HG02870 (cell line): Measurements from ENCODE around the gene ZMYM3.

Experiments
- ATAC-seq: cut with Tn5 transposase; IDR thresholded peaks from one replicate; pipeline ENCODE4 v1.9.1; 2021; ENCODE audit warnings: mild to moderate bottlenecking, moderate library complexity; ENCODE audit not compliant: unreplicated experiment

Gene ZMYM3

GRCh38 chrX:71214604-71215337 lies 39.2 kb downstream of the ZMYM3 start:
- ATAC-seq, result no peak

- no peak for ATAC-seq
Measured at GRCh38 chrX:71214152-71214551, 39.8 kb downstream of the ZMYM3 start.

GRCh38 chrX:71212536-71212935 lies 41.4 kb downstream of the ZMYM3 start:
- ATAC-seq, result no peak

DNA sequence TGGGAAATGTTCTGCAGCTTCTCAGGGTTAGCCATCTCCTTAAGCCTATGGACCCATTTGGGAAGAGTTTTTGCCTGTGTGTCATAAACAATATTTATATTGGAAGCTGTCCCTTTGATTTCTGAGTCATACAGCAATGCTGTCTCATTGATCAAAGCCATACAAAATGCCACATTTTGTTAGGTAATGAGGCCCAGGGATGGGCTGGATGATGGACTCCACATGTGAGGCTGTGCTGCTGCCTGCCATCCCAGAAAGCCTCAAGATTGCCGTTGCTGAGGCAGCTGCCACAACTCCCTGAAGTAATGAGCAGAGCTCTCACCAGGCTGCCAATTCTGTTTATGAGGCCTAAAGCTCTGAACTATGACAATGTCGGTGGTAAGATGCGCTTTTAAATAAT lies 43.1 kb downstream of the ZMYM3 start:
- no peak for ATAC-seq

DNA sequence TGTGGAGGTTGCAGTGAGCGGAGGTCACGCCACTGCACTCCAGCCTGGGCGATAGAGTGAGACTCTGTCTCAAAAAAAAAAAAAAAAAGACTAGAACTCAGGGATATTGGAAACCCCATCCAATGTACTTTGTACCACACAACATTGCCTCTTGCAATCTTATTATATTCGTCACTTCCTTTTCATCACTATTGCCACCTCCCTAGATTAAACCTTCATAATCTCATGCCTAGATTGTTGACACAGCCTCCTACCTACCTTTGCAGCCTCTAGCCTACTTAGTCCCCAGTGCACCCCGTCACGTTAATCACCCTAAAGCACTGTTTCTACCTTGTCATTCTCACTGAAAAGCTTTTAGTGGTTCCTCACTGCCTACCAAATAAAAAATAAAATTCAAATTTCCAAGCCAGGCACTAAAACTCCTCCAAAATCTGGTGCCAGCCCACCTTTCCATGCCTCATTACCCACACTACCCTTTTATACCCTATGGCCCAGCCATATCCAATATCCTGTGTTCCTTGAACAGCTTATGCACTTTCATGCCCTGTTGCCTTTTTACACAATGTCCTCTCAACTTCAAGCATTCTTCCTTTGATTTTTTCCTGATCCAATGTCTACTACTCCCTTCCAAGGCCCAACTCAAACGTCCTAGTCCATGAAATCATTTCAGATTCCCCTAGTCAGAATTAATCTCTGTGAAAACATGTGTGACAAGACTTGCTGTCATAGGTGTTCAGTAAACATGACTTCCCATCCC lies 54.5 kb downstream of the ZMYM3 start:
- no peak for ATAC-seq

- peak; percentile 73 for ATAC-seq
Measured at GRCh38 chrX:71198066-71198465, 55.9 kb downstream of the ZMYM3 start.

DNA sequence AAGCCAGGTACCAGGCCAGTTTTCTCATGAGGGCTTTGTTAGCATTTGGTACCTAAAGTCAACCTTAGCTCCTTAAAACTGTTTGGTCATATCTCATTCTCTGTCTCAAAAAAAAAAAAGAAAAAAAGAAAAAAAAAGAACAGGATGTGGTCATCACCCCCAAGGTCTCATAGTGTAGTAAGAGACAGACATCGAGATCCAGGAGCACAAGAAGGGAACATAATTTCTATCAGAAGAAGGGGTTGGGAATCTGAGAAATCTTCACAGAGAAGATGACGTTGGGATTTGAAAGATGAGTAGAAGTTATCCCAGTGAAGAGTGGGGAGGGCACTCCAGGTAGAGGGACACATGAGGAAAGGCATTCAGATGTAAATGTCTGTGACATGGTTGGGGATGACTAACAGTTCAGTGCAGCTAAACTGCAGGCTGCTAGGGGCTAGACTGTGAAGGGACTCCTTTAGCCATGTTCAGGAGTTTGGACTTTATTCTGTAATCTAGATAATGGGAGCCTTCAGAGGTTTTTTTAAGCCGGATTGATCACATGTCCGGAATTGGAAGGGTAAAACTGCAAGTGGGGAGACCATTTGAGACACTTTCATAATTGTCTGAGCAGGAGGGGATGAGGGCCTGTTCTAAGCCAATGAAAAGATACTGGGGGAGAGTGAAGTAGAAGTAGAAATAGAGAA lies 57.8 kb downstream of the ZMYM3 start:
- ATAC-seq, result peak; percentile 40

GRCh38 chrX:71191248-71191647 lies 62.7 kb downstream of the ZMYM3 start:
- ATAC-seq, result no peak
